HepG2 (cell line): ENCODE measurements around the gene SCFD2. TPM values are rescaled to one million over a fixed set of nuclear protein-coding genes. Genes with fewer than 3 reads are reported as not detected.

Experiments used
- ATAC-seq: fragments of 200-7000 bp; cut with Tn5 transposase; 3 replicates; pipeline ENCODE4 v1.9.1; 2020; ENCODE audit warnings: mild to moderate bottlenecking, moderate library complexity
- BruUV-seq: library from RNA; stranded (reverse); fragments of 400-500 nt; replicated peaks from 2 replicates; lab custom pipeline; 2021; lab: Mats Ljungman, UMichigan
- CTCF ChIA-PET: fragments of 300-600 bp; formaldehyde crosslinking; extraction: SDS; loops from one replicate; lab custom pipeline; 2021; ENCODE audit warnings: low total read pairs, inconsistent platforms, low intra/inter-chr PET ratio; lab: Yijun Ruan, JAX
- POLR2A ChIA-PET: fragments of 350-600 bp; sonication (Branson Sonifier 250); formaldehyde crosslinking; loops from one replicate; lab custom pipeline; 2020; ENCODE audit warnings: antibody characterized with exemption, inconsistent platforms; lab: Yijun Ruan, JAX
- DNase-seq: peaks from one replicate; pipeline ENCODE4 v3.0.0-alpha.2; 2015; ENCODE audit warnings: low spot score
- FAIRE-seq: peaks from 3 replicates; lab custom pipeline; 2011; peaks lifted over from hg19 to GRCh38; lab: Jason Lieb, UNC
- H2AFZ ChIP-seq: one replicate; pipeline ENCODE4 v1.6.1; 2011; ENCODE audit warnings: low read length, inconsistent platforms
- H3K27ac ChIP-seq: fragments of 300-600 bp; 3 replicates; pipeline ENCODE4 v1.8.0; 2011; ENCODE audit warnings: mixed run types, mild to moderate bottlenecking, mixed read lengths, low read length, inconsistent platforms; ENCODE audit not compliant: insufficient read depth; ENCODE audit errors: extremely low read length
- H3K27me3 ChIP-seq, 2 experiments: fragments of 200-600 bp in 1 of 2; 2 replicates in 1 of 2; 3 replicates in 1 of 2; pipeline versions ENCODE4 v1.6.0 to v1.8.0; 2011; ENCODE audit warnings: low read length in 2 of 2, mild to moderate bottlenecking in 2 of 2, moderate library complexity in 2 of 2, inconsistent platforms in 1 of 2; ENCODE audit not compliant: insufficient read depth in 2 of 2, control insufficient read depth in 1 of 2
- H3K36me3 ChIP-seq, 2 experiments: fragments of 200-600 bp in 1 of 2; replicated peaks in 1 of 2; 2 replicates in 1 of 2; 3 replicates in 1 of 2; pipeline versions ENCODE4 v1.5.1 to v1.8.0; 2011; ENCODE audit warnings: low read length in 2 of 2, inconsistent platforms in 1 of 2; ENCODE audit not compliant: insufficient read depth in 2 of 2, control insufficient read depth in 1 of 2
- H3K4me1 ChIP-seq: 2 replicates; pipeline ENCODE4 v1.5.1; 2012; ENCODE audit warnings: low read length, inconsistent platforms; ENCODE audit not compliant: insufficient read depth
- H3K4me2 ChIP-seq: 2 replicates; pipeline ENCODE4 v1.6.0; 2011; ENCODE audit warnings: low read depth, low read length, inconsistent platforms
- H3K4me3 ChIP-seq, 3 experiments: fragments of 200-600 bp in 1 of 3; sonication (generic), shearing (Covaris generic) in 1 of 3; replicated peaks in 1 of 3; 2 replicates each; pipeline ENCODE4 v1.5.1; 2011 to 2016; ENCODE audit warnings: low read length in 3 of 3, inconsistent platforms in 2 of 3, low read depth in 2 of 3, mild to moderate bottlenecking in 2 of 3, control low read depth in 1 of 3, mixed read lengths in 1 of 3; ENCODE audit not compliant: insufficient read depth in 1 of 3
- H3K79me2 ChIP-seq: one replicate; pipeline ENCODE4 v1.6.1; 2011; ENCODE audit warnings: low read length, inconsistent platforms; ENCODE audit not compliant: insufficient read depth
- H3K9ac ChIP-seq: 2 replicates; pipeline ENCODE4 v1.6.0; 2011; ENCODE audit warnings: mild to moderate bottlenecking, low read depth, low read length, inconsistent platforms; ENCODE audit not compliant: insufficient read depth
- H3K9me3 ChIP-seq: 2 replicates; pipeline ENCODE4 v1.5.1; 2012; ENCODE audit warnings: mild to moderate bottlenecking, low read length
- H4K20me1 ChIP-seq: 2 replicates; pipeline ENCODE4 v1.6.0; 2011; ENCODE audit warnings: inconsistent platforms, mild to moderate bottlenecking, low read length, moderate library complexity; ENCODE audit not compliant: insufficient read depth
- KLF16 ChIP-seq, 2 experiments: sonication (generic) in 1 of 2; formaldehyde crosslinking in 1 of 2; IDR thresholded peaks; 2 replicates each; pipeline versions ENCODE4 v1.6.1 to v1.8.0; 2016 to 2023; ENCODE audit warnings: missing genetic modification reagents in 2 of 2, missing compliant biosample characterization in 1 of 2
- NBN ChIP-seq: fragments of 450-650 bp; conservative IDR thresholded peaks from 2 replicates; pipeline ENCODE4 v1.6.1; 2017
- NR0B2 ChIP-seq: sonication (generic); formaldehyde crosslinking; IDR thresholded peaks from 2 replicates; pipeline ENCODE4 v1.4.0; 2020; ENCODE audit warnings: mild to moderate bottlenecking, missing genetic modification reagents
- RARG ChIP-seq: sonication (generic); formaldehyde crosslinking; IDR thresholded peaks from 2 replicates; pipeline ENCODE4 v1.4.0; 2020; ENCODE audit warnings: low read depth, mild to moderate bottlenecking, missing genetic modification reagents
- SKI ChIP-seq: fragments of 450-650 bp; IDR thresholded peaks from one replicate; pipeline ENCODE4 v1.6.1; 2018; ENCODE audit warnings: mild to moderate bottlenecking; ENCODE audit not compliant: partially characterized antibody
- ZBTB14 ChIP-seq: sonication (generic); formaldehyde crosslinking; IDR thresholded peaks from 2 replicates; pipeline ENCODE4 v1.4.0; 2020; ENCODE audit warnings: missing genetic modification reagents
- ZC3H13 ChIP-seq: sonication (generic); formaldehyde crosslinking; IDR thresholded peaks from 2 replicates; pipeline ENCODE4 v1.8.1; 2023; ENCODE audit warnings: mild to moderate bottlenecking, missing genetic modification reagents, moderate library complexity
- ZEB1 ChIP-seq: IDR thresholded peaks from 2 replicates; pipeline ENCODE4 v1.6.1; 2012; ENCODE audit warnings: mild to moderate bottlenecking, low read depth, inconsistent platforms; ENCODE audit not compliant: insufficient replicate concordance
- ZHX2 ChIP-seq, 2 experiments: sonication (generic) in 1 of 2; formaldehyde crosslinking in 1 of 2; IDR thresholded peaks; 2 replicates each; pipeline versions ENCODE4 v1.6.1 to v1.9.0; 2014 to 2022; ENCODE audit warnings: antibody characterized with exemption in 1 of 2, borderline replicate concordance in 1 of 2, inconsistent platforms in 1 of 2, low read depth in 1 of 2, missing genetic modification reagents in 1 of 2
- ZNF280B ChIP-seq: sonication (generic); formaldehyde crosslinking; IDR thresholded peaks from 2 replicates; pipeline ENCODE4 v1.5.0; 2020; ENCODE audit warnings: missing genetic modification reagents, mild to moderate bottlenecking, borderline replicate concordance
- ZNF589 ChIP-seq: sonication (generic); formaldehyde crosslinking; conservative IDR thresholded peaks from 2 replicates; pipeline ENCODE4 v1.8.0; 2022; ENCODE audit warnings: mild to moderate bottlenecking, moderate library complexity, missing genetic modification reagents
- ZNF75D ChIP-seq: sonication (generic); formaldehyde crosslinking; IDR thresholded peaks from 2 replicates; pipeline ENCODE4 v1.8.1; 2023; ENCODE audit warnings: missing genetic modification reagents, mild to moderate bottlenecking, borderline replicate concordance
- ZSCAN5A ChIP-seq: sonication (generic); formaldehyde crosslinking; IDR thresholded peaks from 2 replicates; pipeline ENCODE4 v1.8.0; 2022; ENCODE audit warnings: mild to moderate bottlenecking, missing genetic modification reagents, borderline replicate concordance
- WGBS: methylation state at CpG from one replicate; pipeline ENCODE4 v1.1.6; 2017; ENCODE audit warnings: low lambda C conversion rate; 5-methylcytosine and 5-hydroxymethylcytosine counted together
- in situ Hi-C: cut with HindIII; loops from 2 replicates; pipeline ENCODE4 v1.10.0; 2017; ENCODE audit warnings: low pct_unique_long_range_greater_than_20kb; ENCODE audit not compliant: extremely low pct_ligation_motif_present
- intact Hi-C: fragments of 100-400 bp; cut with micrococcal nuclease; formaldehyde crosslinking; loops from one replicate; pipeline ENCODE4 v1.10.0; 2022; ENCODE audit not compliant: unreplicated experiment
- polyA plus RNA-seq, 8 experiments: library from polyadenylated mRNA; depleted of rRNA in 3 of 8; stranded (reverse) in 7 of 8; unstranded in 1 of 8; fragments of >200 nt; fragmentation: Illumina TruSeq in 4 of 8; extraction: Trizol in 4 of 8; gene quantifications; 2 replicates each; pipeline versions ENCODE4 v1.2.1 to v1.2.3, GENCODE V29; 2011 to 2016; ENCODE audit warnings: low read depth in 4 of 8, missing spikeins in 1 of 8, mixed read lengths in 1 of 8; ENCODE audit not compliant: insufficient read depth in 1 of 8
- total RNA-seq, 5 experiments: library from RNA; depleted of rRNA; stranded (reverse); fragments of >200 nt; fragmentation: Illumina TruSeq; extraction: Trizol; gene quantifications; 2 replicates each; pipeline ENCODE4 v1.2.3, GENCODE V29; 2016; ENCODE audit warnings: low read depth in 1 of 5

The SCFD2 gene
- total and polyA plus RNA-seq, 2 of the 13 experiments (the other 11 are each of a cell fraction or from before 2014, with no cell fraction given) = 4.6 to 15.6 TPM

- 43% methylated on average over 4 of the region's 6 CpGs for WGBS
- CTCF ChIA-PET = no interaction called here
- POLR2A ChIA-PET = interaction anchor here (1.2 to 1.6 kb wide), 2 partner anchors 18 to 85 kb away, joined by 3 to 7 read pairs; no protein-coding TSS in a partner anchor
- TF ChIP-seq RARG (CRISPR knock-in tag) = no peak
- TF ChIP-seq ZBTB14 (CRISPR knock-in tag) = no peak
- no peak for TF ChIP-seq NBN
- no peak for TF ChIP-seq ZEB1
- TF ChIP-seq ZC3H13 (CRISPR knock-in tag) = no peak
- TF ChIP-seq NR0B2 (CRISPR knock-in tag) = no peak
- no peak for TF ChIP-seq ZNF589
- no peak for TF ChIP-seq ZNF280B (CRISPR knock-in tag)
- TF ChIP-seq ZNF75D (CRISPR knock-in tag) = no peak
- no peak for TF ChIP-seq SKI
- TF ChIP-seq ZHX2 (IDR thresholded peaks at IDR 0.05; ENCODE audit: low read depth) = no peak
- no peak for TF ChIP-seq ZHX2 (CRISPR knock-in tag; IDR thresholded peaks at IDR 0.05; ENCODE audit: borderline replicate concordance)
- TF ChIP-seq KLF16 (CRISPR knock-in tag; IDR thresholded peaks at IDR 0.05) = 0 out of 4 replicates have a peak, but pooled peaks of 1 of the 2 experiments have one; percentile 41
- TF ChIP-seq ZSCAN5A = peak; percentile 71; the same call in 1 of the 2 replicates
Observed at GRCh38 chr4:53105313-53105712, 260.5 kb downstream of the SCFD2 start.

More at GRCh38 chr4:53105313-53105712, 260.5 kb downstream of the SCFD2 start:
- peak overlapping the region; percentile 70 for H2AFZ ChIP-seq
- FAIRE-seq (peak; percentile 12), ATAC-seq (peak; percentile 88), DNase-seq (peak; percentile 70)
- H3K9me3 ChIP-seq = no peaks in the 10 kb centered on the region
- H3K4me2 ChIP-seq = peak overlapping the region; percentile 65
- intact Hi-C loops (no loop called here), in situ Hi-C loops (no loop called here)
- H3K27ac ChIP-seq = peak overlapping the region; percentile 76
- no peaks in the 10 kb centered on the region for H3K79me2 ChIP-seq
- H3K9ac ChIP-seq = no peak overlapping the region
- H3K36me3 ChIP-seq = no peaks in the 10 kb centered on the region
- H3K4me3 ChIP-seq = peak overlapping the region in 1 of 3 experiments; percentile 50; a peak in 2 of 6 replicates
- H4K20me1 ChIP-seq = no peaks in the 10 kb centered on the region
- peaks cover 26% of the 10 kb centered on the region for H3K4me1 ChIP-seq
- no peaks in the 10 kb centered on the region for H3K27me3 ChIP-seq
- BruUV-seq = no TSS peak
